Measurements from ENCODE around the gene SLC26A8. TPM values are rescaled to one million over a fixed set of nuclear protein-coding genes. Genes with fewer than 3 reads are reported as not detected.
A peak's percentile ranks its signal among the peaks of the same experiment; 100 is the strongest.

SLC26A8 gene
- total RNA-seq, 4 donors from 2014 or later, result not detected

DNA sequence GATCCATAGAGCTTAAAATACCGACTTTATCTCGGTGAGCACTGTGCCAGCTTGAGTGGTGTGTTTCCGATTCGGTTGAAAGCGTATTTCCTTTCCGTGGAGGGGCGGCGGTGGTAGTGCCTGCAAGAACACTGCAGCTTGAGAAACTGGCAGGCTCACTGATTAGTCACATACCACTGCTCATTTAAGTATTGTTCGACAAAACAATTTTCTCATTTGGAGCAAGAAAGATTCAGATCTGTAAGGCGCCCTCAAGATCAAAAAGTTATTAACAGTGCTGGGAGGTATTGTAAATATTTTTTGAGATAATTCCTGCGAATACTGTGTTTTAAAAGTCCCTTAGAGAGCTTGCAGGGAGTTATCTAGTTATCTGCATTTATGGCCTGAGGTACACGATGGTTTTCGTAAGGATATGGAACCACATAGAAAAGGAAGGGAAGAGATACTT, 4.5 kb upstream of the SLC26A8 start:
- WGBS, 2 donors, result 0 to 1% methylated on average over 13 of the region's 13 CpGs
- H3K4me3 ChIP-seq (ENCODE audit: low read depth, poor library complexity, severe bottlenecking), result peak overlapping the region; percentile 95
- peak; percentile 84 to 94 for DNase-seq (ENCODE audit: low spot score in 2 of 2)
- intact Hi-C loops (cut with DNase I; ENCODE audit: low total_unique reads), result loop anchor here (5.0 kb wide), 2 partner anchors 63 to 333 kb away; no protein-coding TSS in a partner anchor
- TF ChIP-seq POLR2A (IDR thresholded peaks at IDR 0.05) (no peak), CTCF (IDR thresholded peaks at IDR 0.05) (no peak)

GRCh38 chr6:36028088-36028876, 3.8 kb upstream of the SLC26A8 start:
- WGBS, 2 donors, result 0 to 1% methylated on average over 23 to 36 of the region's 44 CpGs
- H3K4me3 ChIP-seq (ENCODE audit: low read depth, poor library complexity, severe bottlenecking), result peak overlapping the region; percentile 95
- intact Hi-C loops (cut with DNase I; ENCODE audit: low total_unique reads), result loop anchor here (5.0 kb wide), 2 partner anchors 64 to 334 kb away; no protein-coding TSS in a partner anchor
- TF ChIP-seq CTCF (IDR thresholded peaks at IDR 0.05), result no peak
- no peak for TF ChIP-seq POLR2A (IDR thresholded peaks at IDR 0.05)
- DNase-seq (ENCODE audit: low spot score in 2 of 2), result peak; percentile 39 to 90

DNA sequence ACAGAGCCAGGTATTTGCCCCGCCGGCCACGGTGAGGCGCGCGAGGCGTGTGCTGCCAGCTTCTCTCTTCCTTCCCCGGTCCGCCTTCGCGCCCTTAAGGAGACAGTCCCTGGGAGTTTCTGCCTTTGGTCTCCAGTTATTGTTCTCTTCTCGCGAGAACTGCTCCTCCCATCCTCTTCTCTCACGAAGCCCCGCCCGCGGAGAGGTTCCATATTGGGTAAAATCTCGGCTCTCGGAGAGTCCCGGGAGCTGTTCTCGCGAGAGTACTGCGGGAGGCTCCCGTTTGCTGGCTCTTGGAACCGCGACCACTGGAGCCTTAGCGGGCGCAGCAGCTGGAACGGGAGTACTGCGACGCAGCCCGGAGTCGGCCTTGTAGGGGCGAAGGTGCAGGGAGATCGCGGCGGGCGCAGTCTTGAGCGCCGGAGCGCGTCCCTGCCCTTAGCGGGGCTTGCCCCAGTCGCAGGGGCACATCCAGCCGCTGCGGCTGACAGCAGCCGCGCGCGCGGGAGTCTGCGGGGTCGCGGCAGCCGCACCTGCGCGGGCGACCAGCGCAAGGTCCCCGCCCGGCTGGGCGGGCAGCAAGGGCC, 3.2 kb upstream of the SLC26A8 start, which contains the start of gene MAPK14:
MAPK14 (plus strand) TSS at position 308 of the 587 bp plus-strand sequence. CDS start 350 bp downstream, outside the sequence.
- peak; percentile 99 to 100 for DNase-seq (ENCODE audit: low spot score in 2 of 2)
- intact Hi-C loops (cut with DNase I; ENCODE audit: low total_unique reads), result loop anchor here (5.0 kb wide), 2 partner anchors 65 to 335 kb away; no protein-coding TSS in a partner anchor
- TF ChIP-seq CTCF (IDR thresholded peaks at IDR 0.05), result peak in 1 of 3 donors; percentile 98
- TF ChIP-seq POLR2A (IDR thresholded peaks at IDR 0.05), result peak in 1 of 2 donors; percentile 69
- 0 to 1% methylated on average over 36 to 38 of the region's 62 CpGs for WGBS, 2 donors
- H3K4me3 ChIP-seq (ENCODE audit: low read depth, poor library complexity, severe bottlenecking), result peak within 1 kb of the TSS; percentile 95

DNA sequence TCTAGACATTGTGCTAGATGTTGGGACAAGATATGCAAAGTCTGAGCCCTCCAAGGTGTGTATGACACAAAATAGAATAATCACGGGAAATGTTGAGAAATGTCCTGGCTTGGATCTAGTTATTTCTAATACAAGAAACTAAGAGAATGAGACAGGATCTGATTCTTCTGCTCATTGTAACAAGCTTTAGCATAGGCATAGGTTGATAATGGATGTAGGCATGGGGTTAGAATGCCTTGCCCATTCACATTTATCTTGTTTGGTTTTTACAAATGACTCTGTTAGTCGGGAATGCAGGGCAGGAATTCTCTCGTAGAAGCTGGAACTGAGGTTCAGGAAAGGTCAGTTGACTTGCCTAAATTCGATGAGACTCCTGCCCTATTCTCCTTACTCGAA, 1.5 kb upstream of the SLC26A8 start:
- DNase-seq (ENCODE audit: low spot score in 2 of 2), result no peak
- TF ChIP-seq POLR2A (IDR thresholded peaks at IDR 0.05), result no peak
- intact Hi-C loops (cut with DNase I; ENCODE audit: low total_unique reads), result loop anchor here (5.0 kb wide), 2 partner anchors 66 to 336 kb away; no protein-coding TSS in a partner anchor
- H3K4me3 ChIP-seq (ENCODE audit: low read depth, poor library complexity, severe bottlenecking), result no peak overlapping the region
- 76% methylated on average over 5 of the region's 5 CpGs for WGBS, 2 donors

DNA sequence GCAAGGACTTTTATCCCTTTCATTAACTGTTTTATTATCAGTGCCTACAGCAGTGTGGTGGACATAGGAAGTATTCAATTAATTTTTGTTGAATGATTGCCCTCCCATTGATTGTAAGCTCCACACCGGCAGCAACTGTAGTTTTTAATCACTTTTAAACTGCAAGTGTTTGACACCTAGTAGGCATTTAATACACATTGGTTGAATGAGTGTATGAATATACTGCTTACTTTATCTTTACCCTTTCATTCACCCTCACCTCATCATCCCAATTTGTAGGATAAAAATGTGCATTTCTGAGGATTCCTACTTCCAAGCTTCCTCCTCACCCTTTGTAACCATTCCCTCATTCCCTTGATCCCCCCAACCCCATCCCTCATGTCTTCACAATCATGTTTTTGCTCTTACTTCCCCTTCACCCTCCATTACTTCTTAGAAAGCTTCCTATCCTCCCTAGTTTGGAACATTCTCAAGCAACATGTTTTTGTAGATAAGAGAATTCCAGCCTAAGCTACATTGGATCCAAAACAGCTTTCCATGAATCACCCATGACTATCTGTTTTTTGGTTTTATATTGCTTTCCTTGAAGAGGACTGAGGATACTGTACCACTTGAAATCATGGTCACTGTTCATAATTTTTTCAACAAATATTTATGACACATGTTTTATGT, 955 bp upstream of the SLC26A8 start:
- 88 to 100% methylated on average over 1 of the region's 1 CpG for WGBS, 2 donors
- intact Hi-C loops (cut with DNase I; ENCODE audit: low total_unique reads), result loop anchor here (5.0 kb wide), 2 partner anchors 67 to 337 kb away; no protein-coding TSS in a partner anchor
- TF ChIP-seq POLR2A (IDR thresholded peaks at IDR 0.05) (no peak), CTCF (IDR thresholded peaks at IDR 0.05) (no peak)

More for the DNA sequence above, 955 bp upstream of the SLC26A8 start:
- H3K4me3 ChIP-seq (ENCODE audit: low read depth, poor library complexity, severe bottlenecking), result no peak overlapping the region
- DNase-seq (ENCODE audit: low spot score in 2 of 2), result no peak
